ENCODE results near the gene BET1L. TPM values are rescaled to one million over a fixed set of nuclear protein-coding genes. Genes with fewer than 3 reads are reported as not detected.
A peak's percentile ranks its signal among the peaks of the same experiment; 100 is the strongest.

The BET1L gene
- total RNA-seq, 1 experiment from 2014 or later: 56.8 TPM

DNA sequence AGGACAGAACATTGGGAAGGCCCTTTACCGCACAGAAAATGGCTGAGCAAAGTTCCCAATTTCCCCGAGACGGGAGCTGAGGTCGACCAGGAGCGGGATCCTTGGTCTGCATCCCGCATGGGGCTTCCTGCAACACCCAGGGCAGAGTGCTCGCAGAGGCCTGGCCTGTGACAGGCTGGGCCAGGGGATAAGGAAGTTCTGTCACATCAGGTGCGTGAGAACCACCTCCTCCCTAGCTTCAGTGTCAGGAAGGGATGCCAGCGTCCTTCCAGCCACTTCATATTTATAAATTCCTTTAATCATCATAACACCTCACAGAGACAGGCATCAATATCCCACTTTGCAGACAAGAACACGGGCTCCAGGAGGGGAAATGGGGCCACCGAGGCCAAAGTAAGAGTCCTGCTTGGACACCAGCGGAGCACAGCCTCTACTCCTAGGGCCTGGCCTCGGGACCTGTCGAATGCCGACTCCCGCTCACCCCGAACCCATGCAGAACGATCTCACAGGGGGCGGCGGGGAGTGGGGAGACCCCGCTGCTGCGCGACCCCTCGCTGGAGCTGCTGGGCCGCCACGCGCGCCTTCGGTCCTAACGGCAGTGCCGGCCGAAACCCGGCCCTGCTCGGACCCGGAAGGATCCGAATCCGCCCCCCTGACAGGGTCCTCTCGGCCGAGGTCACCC lies 532 bp downstream of the BET1L start:
- CTCF ChIA-PET: interaction anchor here (0.6 to 1.9 kb wide), 9 partner anchors 9 to 300 kb away, joined by 3 to 20 read pairs (median 4); partner anchors contain the start of genes PTDSS2 and RNH1
- intact Hi-C loops (cut with micrococcal nuclease; ENCODE audit: unreplicated experiment): loop anchor here (5.0 kb wide), 1 partner anchor 241 kb away; no protein-coding TSS in a partner anchor
- Histone ChIP-seq H3K36me3 (ENCODE audit: control insufficient read depth, insufficient read depth, low read length) (peaks cover 6% of the 10 kb centered on the region), H3K27me3 (replicated peaks; ENCODE audit: control insufficient read depth, insufficient read depth, low read length) (no peaks in the 10 kb centered on the region), H3K4me1 (peaks cover 20% of the 10 kb centered on the region), H3K9me3 (no peaks in the 10 kb centered on the region), H3K4me3 (ENCODE audit: low read depth, low read length) (peak overlapping the region; percentile 73)
- peaks cover 6% of the 10 kb centered on the region for H3K4me1 Mint-ChIP-seq (ENCODE audit: low read depth, unreplicated experiment)
- no peaks in the 10 kb centered on the region for H3K9me3 Mint-ChIP-seq (ENCODE audit: unreplicated experiment)
- peak overlapping the region; percentile 92 for H3K4me3 Mint-ChIP-seq (ENCODE audit: unreplicated experiment)
- TF ChIP-seq, protein P1, sequence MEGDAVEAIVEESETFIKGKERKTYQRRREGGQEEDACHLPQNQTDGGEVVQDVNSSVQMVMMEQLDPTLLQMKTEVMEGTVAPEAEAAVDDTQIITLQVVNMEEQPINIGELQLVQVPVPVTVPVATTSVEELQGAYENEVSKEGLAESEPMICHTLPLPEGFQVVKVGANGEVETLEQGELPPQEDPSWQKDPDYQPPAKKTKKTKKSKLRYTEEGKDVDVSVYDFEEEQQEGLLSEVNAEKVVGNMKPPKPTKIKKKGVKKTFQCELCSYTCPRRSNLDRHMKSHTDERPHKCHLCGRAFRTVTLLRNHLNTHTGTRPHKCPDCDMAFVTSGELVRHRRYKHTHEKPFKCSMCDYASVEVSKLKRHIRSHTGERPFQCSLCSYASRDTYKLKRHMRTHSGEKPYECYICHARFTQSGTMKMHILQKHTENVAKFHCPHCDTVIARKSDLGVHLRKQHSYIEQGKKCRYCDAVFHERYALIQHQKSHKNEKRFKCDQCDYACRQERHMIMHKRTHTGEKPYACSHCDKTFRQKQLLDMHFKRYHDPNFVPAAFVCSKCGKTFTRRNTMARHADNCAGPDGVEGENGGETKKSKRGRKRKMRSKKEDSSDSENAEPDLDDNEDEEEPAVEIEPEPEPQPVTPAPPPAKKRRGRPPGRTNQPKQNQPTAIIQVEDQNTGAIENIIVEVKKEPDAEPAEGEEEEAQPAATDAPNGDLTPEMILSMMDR (IDR thresholded peaks at IDR 0.05; ENCODE audit: insufficient read depth in 1 of 2, low read depth in 1 of 2, low read length in 1 of 2, severe bottlenecking in 1 of 2, unreplicated experiment in 1 of 2): no peak
- peak overlapping the region; percentile 99 for H3K27ac Mint-ChIP-seq (ENCODE audit: unreplicated experiment)
- POLR2A ChIA-PET: interaction anchor here (0.5 to 1.7 kb wide), 19 partner anchors 9 to 369 kb away, joined by 3 to 24 read pairs (median 6); partner anchors contain the start of genes PHRF1, PKP3, PSMD13 and PTDSS2
- H3K27me3 Mint-ChIP-seq (ENCODE audit: insufficient read depth, unreplicated experiment): no peaks in the 10 kb centered on the region
- no peak for DNase-seq
- BruUV-seq (replicated peaks): TSS peak; percentile 17
- peaks cover 57% of the 10 kb centered on the region for H3K36me3 Mint-ChIP-seq (ENCODE audit: insufficient read depth, unreplicated experiment)

DNA sequence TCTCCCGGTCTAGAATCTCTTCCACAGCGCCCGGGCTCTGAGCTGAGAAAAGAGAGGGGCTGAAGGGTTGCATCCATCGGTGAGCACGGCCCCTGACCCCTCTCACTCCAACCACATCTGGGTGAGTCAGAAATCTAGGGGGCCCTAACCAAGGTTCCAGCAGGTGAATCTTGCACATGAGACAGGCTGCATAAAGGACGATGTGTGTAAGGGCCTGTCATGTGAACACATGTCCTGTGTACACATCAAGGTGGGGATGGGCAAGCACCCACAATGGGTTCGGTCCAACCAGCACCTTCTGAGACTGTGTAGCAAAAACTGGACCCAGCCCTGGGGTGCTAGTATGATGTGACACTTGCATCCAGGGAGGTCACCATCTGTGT lies 1.2 kb downstream of the BET1L start:
- Histone ChIP-seq H3K4me3 (ENCODE audit: low read depth, low read length) (peak overlapping the region; percentile 73), H3K9me3 (no peaks in the 10 kb centered on the region), H3K36me3 (ENCODE audit: control insufficient read depth, insufficient read depth, low read length) (peaks cover 6% of the 10 kb centered on the region), H3K4me1 (peaks cover 20% of the 10 kb centered on the region), H3K27me3 (replicated peaks; ENCODE audit: control insufficient read depth, insufficient read depth, low read length) (no peaks in the 10 kb centered on the region)
- CTCF ChIA-PET: no interaction called here
- Mint-ChIP-seq H3K9me3 (ENCODE audit: unreplicated experiment) (no peaks in the 10 kb centered on the region), H3K27me3 (ENCODE audit: insufficient read depth, unreplicated experiment) (no peaks in the 10 kb centered on the region), H3K36me3 (ENCODE audit: insufficient read depth, unreplicated experiment) (peaks cover 50% of the 10 kb centered on the region), H3K4me1 (ENCODE audit: low read depth, unreplicated experiment) (peaks cover 6% of the 10 kb centered on the region), H3K4me3 (ENCODE audit: unreplicated experiment) (peak overlapping the region; percentile 92), H3K27ac (ENCODE audit: unreplicated experiment) (peak overlapping the region; percentile 99)
- TF ChIP-seq, protein P1 (IDR thresholded peaks at IDR 0.05; ENCODE audit: insufficient read depth in 1 of 2, low read depth in 1 of 2, low read length in 1 of 2, severe bottlenecking in 1 of 2, unreplicated experiment in 1 of 2): no peak
- POLR2A ChIA-PET: interaction anchor here (1.6 kb wide), 1 partner anchor 10 kb away, joined by 24 read pairs; no protein-coding TSS in a partner anchor
- intact Hi-C loops (cut with micrococcal nuclease; ENCODE audit: unreplicated experiment): loop anchor here (5.0 kb wide), 1 partner anchor 241 kb away; no protein-coding TSS in a partner anchor
- no peak for DNase-seq
- no TSS peak for BruUV-seq (replicated peaks)

DNA sequence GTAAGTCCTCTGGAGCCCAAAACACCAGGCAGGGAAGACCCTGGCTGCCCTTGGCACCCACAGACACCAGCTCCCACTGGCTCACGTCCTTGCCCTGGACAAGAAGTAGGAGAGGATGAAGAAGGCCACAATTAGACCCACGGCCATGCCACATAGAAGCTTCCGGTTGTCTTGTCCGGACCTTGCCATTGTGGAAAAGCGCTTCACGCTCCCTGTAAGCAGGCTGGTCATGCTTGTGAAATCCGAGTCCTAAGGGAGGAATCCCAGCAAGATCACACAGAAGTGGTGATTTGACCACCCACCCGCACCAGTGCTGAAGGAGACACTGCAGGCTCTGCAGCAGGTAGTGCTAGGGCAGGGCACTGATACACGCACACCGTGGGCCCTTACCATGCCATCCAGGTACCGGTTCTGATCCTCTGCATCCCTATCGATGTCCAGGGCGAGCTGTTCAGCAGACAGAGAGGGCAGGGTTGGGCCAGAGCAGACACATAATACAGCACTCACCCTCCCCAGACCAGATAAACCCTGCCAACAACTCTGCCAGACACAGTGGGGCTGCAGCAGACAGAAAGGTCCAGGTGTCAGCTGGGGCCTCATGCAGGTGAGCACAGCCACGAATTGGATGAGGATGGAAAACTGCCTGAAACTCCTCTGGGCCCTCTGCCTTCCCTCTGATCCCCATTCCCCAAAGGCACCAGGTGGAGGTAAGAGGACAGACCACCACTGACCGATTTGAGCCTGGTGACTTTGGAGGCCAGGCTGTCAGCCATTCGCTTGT lies 1.8 kb downstream of the BET1L start:
- H3K27me3 ChIP-seq (replicated peaks; ENCODE audit: control insufficient read depth, insufficient read depth, low read length): no peaks in the 10 kb centered on the region
- DNase-seq: no peak
- TF ChIP-seq, protein P1 (IDR thresholded peaks at IDR 0.05; ENCODE audit: insufficient read depth in 1 of 2, low read depth in 1 of 2, low read length in 1 of 2, severe bottlenecking in 1 of 2, unreplicated experiment in 1 of 2): no peak
- H3K4me1 ChIP-seq: peaks cover 17% of the 10 kb centered on the region
- BruUV-seq (replicated peaks): no TSS peak
- CTCF ChIA-PET: no interaction called here
- peak overlapping the region; percentile 73; the same call in 1 of the 2 replicates for H3K4me3 ChIP-seq (ENCODE audit: low read depth, low read length)
- Mint-ChIP-seq H3K4me3 (ENCODE audit: unreplicated experiment) (peak overlapping the region; percentile 92), H3K4me1 (ENCODE audit: low read depth, unreplicated experiment) (peaks cover 6% of the 10 kb centered on the region), H3K9me3 (ENCODE audit: unreplicated experiment) (no peaks in the 10 kb centered on the region), H3K36me3 (ENCODE audit: insufficient read depth, unreplicated experiment) (peaks cover 44% of the 10 kb centered on the region), H3K27me3 (ENCODE audit: insufficient read depth, unreplicated experiment) (no peaks in the 10 kb centered on the region), H3K27ac (ENCODE audit: unreplicated experiment) (no peak overlapping the region)
- POLR2A ChIA-PET: no interaction called here
- intact Hi-C loops (cut with micrococcal nuclease; ENCODE audit: unreplicated experiment): loop anchor here (5.0 kb wide), 1 partner anchor 242 kb away; no protein-coding TSS in a partner anchor
- no peaks in the 10 kb centered on the region for H3K9me3 ChIP-seq
- H3K36me3 ChIP-seq (ENCODE audit: control insufficient read depth, insufficient read depth, low read length): peaks cover 5% of the 10 kb centered on the region

All from Caco-2 (cell line).